ENCODE results near the gene TMEM140.
"Not testable (repeated sequence)": the region's sequence is repeated elsewhere in the genome, so short reads cannot be mapped to it uniquely, and the experiment has no call there.

Gene TMEM140

GRCh38 chr7:135159359-135160085 is 11.7 kb downstream of the TMEM140 start:
- DNase-seq: no peak

DNA sequence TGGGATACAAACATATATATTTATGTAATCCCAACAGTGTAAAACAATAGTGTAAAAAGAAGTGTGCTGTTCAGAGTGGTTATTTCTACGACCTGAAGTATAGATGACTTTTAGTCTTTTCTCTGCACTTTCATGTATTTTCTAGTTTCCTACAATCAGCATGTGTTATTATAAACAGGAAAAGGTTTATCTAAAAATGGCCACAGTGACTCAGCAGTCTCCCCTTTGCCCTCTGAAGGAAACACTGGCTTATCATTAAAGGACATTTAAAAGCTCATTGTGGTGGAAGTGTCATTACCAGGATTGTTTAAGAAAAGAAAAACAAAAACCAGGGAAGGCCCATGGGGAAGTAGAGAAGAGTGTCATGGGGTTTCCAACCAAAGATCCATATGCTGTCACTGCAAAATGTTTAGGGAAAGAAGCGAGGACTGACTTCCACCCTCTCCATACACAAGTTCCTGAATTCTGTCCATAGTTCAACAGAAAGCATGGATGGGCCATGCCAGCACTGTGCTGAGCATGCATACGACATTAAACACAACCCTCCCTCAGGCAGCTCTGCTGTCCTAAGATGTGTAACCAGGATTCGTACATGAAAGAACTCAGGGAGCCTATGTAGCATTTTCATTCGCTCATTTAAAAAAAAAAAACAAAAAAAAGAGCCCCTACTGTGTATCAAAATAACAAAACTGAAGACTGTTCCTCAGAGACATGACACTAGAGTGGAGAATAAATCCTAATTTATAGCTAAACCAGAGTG is 12.4 kb downstream of the TMEM140 start:
- DNase-seq: no peak

- DNase-seq: no peak
These were observed 13.2 kb downstream of the TMEM140 start for GRCh38 chr7:135160858-135161653.

DNA sequence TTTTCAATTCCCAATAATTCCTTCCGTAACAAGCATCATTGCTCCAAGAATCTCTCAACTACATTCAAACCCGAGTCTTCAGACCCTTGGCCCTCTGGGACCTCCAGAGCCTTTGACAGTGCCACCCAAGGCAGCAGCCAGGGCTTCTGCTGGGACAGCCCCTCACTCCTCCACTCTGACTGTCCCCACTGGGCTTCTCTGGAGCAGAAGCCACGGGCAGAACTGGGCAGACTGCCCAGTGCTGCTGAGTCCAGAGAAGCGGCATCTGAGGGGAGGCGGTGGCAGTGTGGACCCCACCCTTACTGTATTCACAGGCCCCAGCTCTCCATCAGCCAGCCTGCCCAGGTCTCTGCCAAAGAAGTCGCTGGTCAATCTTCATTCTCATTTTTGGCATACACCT is 13.8 kb downstream of the TMEM140 start:
- no peak for DNase-seq

GRCh38 chr7:135162382-135163001 is 14.6 kb downstream of the TMEM140 start:
- DNase-seq: no peak

GRCh38 chr7:135164357-135165061 is 16.6 kb downstream of the TMEM140 start:
- DNase-seq: no peak

- no peak for DNase-seq
These were observed 18.0 kb downstream of the TMEM140 start for GRCh38 chr7:135165862-135166261.

- no peak for DNase-seq
These were observed 18.6 kb downstream of the TMEM140 start for GRCh38 chr7:135166338-135166990.

DNA sequence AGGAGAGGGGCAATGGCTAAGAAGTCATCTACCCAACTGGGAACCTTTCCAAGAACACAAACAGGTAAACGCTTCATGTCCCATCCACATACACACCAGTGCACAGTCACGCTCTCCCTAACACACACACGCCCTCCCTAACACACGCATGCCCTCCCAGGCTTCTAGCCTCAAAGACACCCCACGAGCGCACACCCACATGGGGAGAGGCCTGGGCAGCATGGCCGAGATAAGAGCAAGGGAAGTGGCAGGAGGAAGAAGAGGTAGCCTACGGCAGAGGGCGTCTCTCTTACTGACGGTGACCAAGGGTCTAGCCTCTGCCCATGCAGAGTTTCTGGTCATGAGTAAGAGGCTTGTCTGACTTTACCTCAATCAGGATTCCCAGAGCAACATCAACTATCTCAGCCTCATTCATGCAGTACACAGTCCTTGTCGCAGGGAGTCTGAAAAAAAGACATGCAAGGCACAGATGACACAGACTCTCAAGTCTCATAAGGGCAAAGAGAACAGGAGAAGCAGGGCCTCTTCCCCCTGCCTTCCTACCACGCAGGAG is 19.6 kb downstream of the TMEM140 start:
- no peak for DNase-seq

DNA sequence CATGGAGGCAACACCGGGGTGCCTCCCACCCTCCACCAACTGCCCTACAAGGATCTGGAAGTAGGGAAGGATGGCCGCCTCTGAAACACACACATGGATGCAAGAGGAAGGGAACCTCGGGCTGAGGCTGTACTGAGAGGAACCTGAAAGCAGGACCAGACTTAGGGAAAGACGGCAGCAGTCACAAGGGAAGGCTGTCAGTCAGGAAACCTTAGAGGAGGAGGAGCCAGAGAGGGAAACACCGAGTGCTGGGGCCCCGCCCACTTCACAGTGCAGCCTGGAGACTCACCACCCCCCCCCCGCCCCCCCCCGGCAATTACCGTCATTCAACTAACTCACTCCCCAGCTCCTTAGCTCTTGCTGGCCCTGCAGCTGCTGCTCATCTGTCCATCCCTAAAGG is 20.1 kb downstream of the TMEM140 start:
- DNase-seq: no peak

GRCh38 chr7:135168489-135169140 is 20.7 kb downstream of the TMEM140 start:
- no peak for DNase-seq

GRCh38 chr7:135169141-135169963 is 21.5 kb downstream of the TMEM140 start:
- no peak for DNase-seq

DNA sequence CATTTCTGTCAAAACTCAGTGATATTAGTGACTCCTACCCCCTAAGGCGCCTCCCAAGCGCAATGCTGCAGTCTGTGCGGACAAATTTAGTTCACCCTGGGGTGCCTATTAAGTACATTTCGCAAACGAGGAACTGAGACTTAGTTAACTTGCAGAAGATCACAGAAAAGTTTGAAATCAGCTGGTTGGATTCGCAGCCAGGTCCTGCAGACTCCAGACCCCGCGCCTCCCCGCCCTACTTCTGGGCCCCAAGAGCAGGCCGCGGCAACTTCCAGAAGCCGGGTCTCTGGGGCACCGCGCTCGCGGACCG is 22.0 kb downstream of the TMEM140 start:
- DNase-seq: no peak

DNA sequence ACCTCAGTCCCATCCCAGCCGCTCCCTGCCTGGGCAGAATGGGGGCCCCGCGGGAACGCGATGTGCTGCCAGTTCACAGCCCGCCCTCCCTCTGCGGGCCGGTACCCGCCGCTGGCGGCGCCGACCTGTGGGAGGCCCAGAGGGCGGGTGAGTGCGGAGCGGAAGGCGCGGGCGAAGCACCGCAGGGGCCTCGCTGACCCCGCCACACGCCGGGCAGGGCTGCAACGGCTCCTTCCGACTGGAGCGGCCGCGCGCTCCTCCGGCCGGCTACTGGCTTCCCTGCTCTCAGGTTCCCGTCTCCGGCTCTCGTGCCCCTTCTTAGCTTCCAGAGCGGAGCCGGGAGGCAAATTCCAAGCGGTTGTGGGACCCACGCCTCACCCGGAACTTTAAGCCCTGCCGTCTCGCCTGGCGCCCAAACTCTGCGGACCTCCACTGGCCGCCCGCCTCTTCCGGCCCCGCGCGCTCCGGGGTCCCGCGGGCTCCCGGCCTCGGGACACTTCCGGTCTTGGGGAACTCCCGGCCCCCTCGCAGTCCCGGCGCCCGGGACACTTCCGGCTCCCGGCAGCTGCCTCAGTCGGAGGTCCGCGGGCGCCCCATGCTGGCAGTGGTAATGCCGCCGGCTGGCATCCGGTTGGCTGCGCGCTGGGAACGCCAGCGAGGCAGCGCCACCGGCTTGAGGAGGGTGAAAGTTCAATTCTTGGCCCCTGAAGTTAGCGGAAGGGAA is 22.6 kb downstream of the TMEM140 start, which contains the start of gene CYREN:
Gene CYREN (minus strand): TSS at position 434 of the 724 bp plus-strand sequence. CDS start 1,785 bp downstream, outside the sequence.
- DNase-seq: peak; percentile 87

GRCh38 chr7:135170998-135171481 is 23.2 kb downstream of the TMEM140 start:
- DNase-seq: not testable (repeated sequence)

GRCh38 chr7:135171581-135172291 is 23.9 kb downstream of the TMEM140 start:
- DNase-seq: not testable (repeated sequence)

DNA sequence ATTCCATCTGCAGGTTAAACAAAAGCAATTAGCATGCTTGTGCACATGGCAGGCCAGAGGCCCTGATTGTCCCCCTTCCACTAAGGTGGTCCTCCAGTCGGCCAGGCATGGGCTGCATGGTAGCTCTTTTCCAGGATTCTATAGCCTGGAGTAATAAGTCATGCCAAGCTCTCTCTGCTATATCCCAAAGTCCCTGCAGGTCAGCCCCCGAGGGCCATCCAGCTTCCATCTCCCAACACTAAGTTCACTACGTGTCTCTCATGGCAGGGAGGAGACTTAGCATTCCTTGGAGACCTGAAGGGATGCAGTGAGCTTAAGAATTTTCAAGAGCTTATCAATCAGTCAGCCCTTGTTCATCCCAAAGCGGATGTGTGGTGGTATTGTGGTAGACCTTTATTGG is 26.0 kb downstream of the TMEM140 start:
- not testable (repeated sequence) for DNase-seq

- DNase-seq: no peak
These were observed 27.1 kb downstream of the TMEM140 start for GRCh38 chr7:135174941-135175340.

DNA sequence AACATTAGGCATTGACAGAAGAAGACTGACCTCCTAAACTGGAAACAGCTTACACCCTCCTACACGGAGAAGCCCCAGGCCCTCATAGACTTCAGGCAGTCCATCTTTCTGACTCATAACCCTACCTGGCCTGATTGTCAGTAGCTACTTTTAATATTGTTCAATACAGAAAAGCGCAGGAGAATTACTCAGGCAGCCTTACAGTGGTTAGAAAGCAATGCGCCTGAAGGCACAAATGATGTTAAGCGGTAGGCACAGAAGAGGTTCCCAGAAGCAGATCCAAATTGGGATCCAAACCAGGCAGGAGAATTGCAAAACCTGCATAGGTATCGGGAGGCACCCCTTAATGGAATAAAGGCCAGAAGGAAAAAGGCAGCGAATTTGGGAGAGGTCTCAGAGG is 28.1 kb downstream of the TMEM140 start:
- no peak for DNase-seq

All from SHP77 treated with DMSO at 0.1 percent for 48 hours (cell line).